Loucy (cell line): Measurements from ENCODE around the gene CTDSP1.

Source experiments
- EZH2phosphoT487 ChIP-seq: fragments of 200-600 bp; IDR thresholded peaks from 2 replicates; pipeline ENCODE4 v1.6.1; 2018; ENCODE audit warnings: antibody characterized with exemption, mild to moderate bottlenecking, moderate library complexity, borderline replicate concordance
- TF ChIP-seq, protein P1 (sequence below): fragments of 200-600 bp; sonication (generic); conservative IDR thresholded peaks from 2 replicates; pipeline ENCODE4 v1.5.1; 2014; ENCODE audit warnings: mild to moderate bottlenecking, antibody characterized with exemption, low read length

DNA sequence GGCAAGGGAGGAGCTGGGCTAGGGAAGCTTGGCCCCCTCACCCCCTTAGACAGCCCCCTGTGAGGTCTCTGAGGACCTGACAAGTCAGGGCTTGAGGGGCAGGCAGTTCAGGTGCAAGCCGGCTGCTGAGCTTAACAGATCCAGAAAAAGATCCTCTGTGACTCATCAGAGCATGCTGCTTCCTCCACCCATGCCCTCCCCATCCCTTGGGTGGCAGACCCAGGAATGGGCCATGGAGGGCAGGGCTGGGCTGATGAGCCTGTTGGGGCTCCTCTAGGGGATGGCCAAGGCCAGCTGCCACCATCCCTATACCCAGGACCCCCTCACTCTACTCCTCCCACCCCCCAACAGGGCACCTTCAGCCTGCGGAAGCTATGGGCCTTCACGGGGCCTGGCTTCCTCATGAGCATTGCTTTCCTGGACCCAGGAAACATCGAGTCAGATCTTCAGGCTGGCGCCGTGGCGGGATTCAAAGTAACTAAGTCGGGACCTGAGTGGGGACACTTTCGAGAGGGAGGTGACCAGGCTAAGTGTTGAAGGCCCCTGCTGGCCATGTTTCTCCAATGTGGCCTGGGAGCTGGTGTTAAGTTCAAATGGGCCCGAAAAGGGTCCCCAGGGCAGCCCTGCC lies 15.7 kb upstream of the CTDSP1 start:
- TF ChIP-seq, protein P1, sequence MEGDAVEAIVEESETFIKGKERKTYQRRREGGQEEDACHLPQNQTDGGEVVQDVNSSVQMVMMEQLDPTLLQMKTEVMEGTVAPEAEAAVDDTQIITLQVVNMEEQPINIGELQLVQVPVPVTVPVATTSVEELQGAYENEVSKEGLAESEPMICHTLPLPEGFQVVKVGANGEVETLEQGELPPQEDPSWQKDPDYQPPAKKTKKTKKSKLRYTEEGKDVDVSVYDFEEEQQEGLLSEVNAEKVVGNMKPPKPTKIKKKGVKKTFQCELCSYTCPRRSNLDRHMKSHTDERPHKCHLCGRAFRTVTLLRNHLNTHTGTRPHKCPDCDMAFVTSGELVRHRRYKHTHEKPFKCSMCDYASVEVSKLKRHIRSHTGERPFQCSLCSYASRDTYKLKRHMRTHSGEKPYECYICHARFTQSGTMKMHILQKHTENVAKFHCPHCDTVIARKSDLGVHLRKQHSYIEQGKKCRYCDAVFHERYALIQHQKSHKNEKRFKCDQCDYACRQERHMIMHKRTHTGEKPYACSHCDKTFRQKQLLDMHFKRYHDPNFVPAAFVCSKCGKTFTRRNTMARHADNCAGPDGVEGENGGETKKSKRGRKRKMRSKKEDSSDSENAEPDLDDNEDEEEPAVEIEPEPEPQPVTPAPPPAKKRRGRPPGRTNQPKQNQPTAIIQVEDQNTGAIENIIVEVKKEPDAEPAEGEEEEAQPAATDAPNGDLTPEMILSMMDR = no peak
- no peak for TF ChIP-seq EZH2phosphoT487
